Transverse colon (tissue), 3 donors: ENCODE data around the gene CLECL1.

Experiments
- CTCF ChIP-seq, 5 experiments: fragments of 200-600 bp in 3 of 5; fragments of 450-650 bp in 2 of 5; sonication (generic) in 3 of 5; IDR thresholded peaks; 1 replicate in 2 of 5; 2 replicates in 3 of 5; pipeline ENCODE4 v1.5.1; 2016 to 2017; ENCODE audit warnings: antibody characterized with exemption in 5 of 5, inconsistent platforms in 3 of 5, mild to moderate bottlenecking in 2 of 5, moderate library complexity in 1 of 5
- EP300 ChIP-seq: sonication (generic); formaldehyde crosslinking; IDR thresholded peaks from one replicate; pipeline ENCODE4 v1.6.1; 2017; ENCODE audit warnings: antibody characterized with exemption, low read depth
- POLR2A ChIP-seq: fragments of 450-650 bp; IDR thresholded peaks from one replicate; pipeline ENCODE4 v1.6.1; 2016; ENCODE audit warnings: antibody characterized with exemption, mild to moderate bottlenecking, moderate library complexity

GRCh38 chr12:9694241-9694640 lies 38.7 kb downstream of the CLECL1 start:
- TF ChIP-seq EP300 (no peak), CTCF (IDR thresholded peaks at IDR 0.05) (no peak), POLR2A (no peak)
